Measurements from ENCODE around the gene AFF3.

DNA sequence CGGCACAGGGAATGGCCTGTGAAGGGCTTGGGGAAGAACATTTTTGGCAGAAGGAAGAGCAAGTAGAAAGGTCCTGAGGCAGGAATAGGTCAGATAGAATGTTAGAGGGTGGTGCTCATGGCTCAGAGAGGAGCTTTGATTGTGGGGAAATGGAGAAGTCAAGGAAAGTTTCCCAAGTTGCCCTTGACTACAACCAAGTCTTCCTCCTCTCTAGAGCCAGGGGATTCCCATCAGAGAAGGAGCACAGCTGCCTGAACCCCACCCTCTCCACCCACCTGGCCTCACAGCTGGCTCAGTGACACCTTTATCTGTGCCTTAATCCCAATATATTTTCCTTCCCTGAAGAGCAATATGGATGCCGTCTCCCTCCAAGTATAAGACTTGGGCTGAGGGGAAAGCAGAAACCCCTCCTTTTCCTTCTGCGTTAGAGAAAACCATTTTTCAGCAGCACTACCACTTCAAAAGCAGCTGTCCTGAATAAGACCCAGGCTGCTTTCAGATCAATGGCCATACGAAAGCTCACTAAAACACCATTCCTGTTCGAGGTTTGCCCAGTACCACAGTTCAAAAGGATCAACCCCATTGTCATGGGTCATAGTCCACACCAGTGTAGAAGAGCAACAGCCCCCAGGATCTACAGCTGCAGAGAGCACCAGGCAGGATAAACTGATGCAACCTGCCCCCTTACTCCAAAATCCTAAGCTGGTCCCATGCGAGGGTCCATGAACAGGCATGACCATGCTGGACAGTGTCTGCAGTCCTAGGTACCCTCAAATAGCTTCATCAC is 199.6 kb downstream of the AFF3 start:
- TF ChIP-seq, protein P1, sequence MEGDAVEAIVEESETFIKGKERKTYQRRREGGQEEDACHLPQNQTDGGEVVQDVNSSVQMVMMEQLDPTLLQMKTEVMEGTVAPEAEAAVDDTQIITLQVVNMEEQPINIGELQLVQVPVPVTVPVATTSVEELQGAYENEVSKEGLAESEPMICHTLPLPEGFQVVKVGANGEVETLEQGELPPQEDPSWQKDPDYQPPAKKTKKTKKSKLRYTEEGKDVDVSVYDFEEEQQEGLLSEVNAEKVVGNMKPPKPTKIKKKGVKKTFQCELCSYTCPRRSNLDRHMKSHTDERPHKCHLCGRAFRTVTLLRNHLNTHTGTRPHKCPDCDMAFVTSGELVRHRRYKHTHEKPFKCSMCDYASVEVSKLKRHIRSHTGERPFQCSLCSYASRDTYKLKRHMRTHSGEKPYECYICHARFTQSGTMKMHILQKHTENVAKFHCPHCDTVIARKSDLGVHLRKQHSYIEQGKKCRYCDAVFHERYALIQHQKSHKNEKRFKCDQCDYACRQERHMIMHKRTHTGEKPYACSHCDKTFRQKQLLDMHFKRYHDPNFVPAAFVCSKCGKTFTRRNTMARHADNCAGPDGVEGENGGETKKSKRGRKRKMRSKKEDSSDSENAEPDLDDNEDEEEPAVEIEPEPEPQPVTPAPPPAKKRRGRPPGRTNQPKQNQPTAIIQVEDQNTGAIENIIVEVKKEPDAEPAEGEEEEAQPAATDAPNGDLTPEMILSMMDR (conservative IDR thresholded peaks at IDR 0.05) = no peak
- TF ChIP-seq EZH2 (IDR thresholded peaks at IDR 0.05; ENCODE audit: low read depth) = no peak

Data from PC-9 (cell line).